NCI-H748 treated with DMSO at 0.1 percent for 48 hours (cell line): ENCODE data around the gene HEG1.

ENCODE experiments used
- DNase-seq: peaks from one replicate; lab custom pipeline; 2025; lab: John Stamatoyannopoulos, UW

HEG1 gene

DNA sequence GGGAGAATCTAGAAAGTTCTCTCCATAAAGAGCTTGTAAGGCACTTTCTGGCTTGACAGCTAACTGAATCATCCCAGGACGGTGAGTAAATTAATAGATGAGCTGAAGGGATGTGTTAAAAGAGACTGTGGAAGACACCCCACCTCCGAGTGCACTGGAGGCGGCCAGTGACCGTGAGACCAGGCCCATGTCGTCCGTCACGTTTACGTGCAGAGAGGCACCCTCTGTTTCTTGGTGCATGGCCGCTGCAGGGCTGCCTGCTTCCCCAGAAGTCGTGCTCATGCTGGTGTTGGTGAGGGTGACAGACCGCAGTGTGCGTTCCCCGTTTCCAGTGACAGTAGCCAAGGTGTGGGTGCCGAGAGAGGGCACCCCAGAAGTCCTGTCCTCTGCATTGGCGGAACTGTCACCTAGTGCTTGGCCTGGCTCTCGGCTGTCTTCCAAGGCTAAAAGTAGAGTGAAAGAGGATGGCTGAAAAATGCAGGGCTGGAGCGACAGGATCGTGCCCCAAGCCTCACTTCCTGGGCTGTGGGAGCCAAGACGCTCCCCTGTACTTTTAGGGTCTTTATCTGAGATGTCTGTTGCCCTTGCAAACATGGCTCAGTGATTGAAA, 41.1 kb downstream of the HEG1 start:
- no peak for DNase-seq

DNA sequence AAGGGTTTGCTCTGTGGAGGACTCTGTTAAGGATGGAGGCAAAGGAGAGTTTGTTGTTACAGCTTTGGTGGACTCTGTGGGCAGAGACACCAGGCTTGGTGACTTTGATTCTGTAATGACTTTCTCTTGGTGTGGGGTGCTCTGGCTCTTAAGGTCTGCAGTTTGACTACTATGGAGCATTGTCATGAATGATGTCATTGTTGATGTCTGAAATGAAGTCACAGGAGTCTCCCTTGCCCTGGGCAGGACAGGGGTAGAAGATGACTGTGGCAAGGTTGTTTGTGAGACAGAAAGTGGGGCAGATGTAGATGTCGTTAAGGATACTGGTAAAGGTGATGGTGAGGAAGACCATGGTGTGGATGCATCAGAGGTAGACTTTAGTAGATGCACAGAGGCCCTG, 42.7 kb downstream of the HEG1 start:
- DNase-seq: no peak

DNA sequence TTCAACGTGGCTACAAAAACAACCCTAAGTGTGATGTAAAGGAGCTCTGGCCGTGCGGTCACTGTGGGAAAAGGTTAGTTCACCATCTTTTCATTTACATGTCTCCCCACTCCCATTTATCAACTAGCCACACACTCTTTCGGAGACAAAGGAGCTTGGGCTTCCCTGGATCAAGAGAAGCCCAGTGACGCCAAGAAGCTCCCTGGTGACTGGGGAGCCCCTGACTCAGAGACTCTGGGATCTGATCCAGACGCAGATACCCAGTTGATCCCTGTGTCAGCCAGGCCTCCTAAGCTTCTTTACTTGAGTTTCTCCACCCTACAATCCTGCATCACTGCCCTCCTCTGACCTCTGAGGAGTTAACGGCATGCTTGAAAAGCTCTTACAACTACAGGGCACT, 43.9 kb downstream of the HEG1 start:
- DNase-seq: no peak

DNA sequence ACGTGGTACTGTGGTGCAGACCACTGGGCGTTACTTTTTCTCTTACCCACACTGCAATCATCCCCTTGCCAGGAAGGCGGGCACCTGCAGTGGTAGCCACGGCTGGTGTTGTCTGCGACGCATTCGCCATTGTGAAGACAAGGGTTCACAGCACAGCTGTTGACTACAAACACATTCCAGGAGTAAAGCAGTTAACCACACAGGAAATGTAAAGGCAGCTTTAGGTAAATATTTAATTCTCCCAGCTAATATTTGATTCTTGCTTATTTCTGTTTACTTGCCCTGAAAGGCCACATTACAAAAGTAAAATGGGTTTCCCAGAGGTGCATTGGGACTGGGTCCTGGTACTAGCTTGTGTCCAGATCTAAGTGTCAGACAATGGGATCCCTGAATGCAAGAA, 45.4 kb downstream of the HEG1 start:
- no peak for DNase-seq

DNA sequence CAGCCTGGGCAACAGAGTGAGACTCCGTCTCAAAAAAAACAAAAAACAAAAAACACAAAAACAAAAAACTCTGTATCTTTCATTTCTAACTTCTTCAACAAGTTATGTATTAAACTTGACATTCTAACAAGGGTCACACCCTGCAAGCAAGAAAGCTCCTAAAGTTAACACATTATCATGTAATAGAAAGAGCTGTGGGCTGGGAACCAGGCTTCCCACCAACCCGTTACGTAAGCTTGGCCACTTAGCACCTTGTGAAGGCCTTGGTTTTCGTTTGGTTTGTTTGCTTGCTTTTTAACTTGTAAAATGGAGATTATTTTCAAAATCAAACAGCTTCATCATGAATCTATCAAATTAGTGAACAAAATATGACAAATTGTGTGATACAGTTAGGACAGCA, 47.0 kb downstream of the HEG1 start:
- DNase-seq: no peak

DNA sequence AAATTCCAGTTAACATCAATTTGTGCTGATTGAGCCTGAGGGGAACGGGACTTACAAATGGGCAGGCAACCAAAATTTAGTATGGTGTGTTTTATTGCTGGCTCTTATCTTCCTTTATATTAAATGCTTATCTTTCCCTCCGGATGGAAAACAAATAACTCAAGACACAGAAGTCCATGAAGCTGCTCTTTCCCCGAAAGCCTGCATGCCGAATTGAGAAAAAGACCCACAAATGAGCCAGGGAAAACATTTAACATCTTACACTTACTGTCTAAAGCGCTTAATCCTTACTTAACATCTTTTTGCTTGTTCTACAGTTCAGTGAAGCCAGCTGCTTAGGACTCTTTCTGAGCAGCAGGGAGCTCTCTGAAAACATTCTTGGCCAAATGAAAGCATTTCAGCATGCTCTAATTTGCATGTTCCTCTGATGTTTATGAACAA, 49.5 kb downstream of the HEG1 start:
- DNase-seq: no peak

DNA sequence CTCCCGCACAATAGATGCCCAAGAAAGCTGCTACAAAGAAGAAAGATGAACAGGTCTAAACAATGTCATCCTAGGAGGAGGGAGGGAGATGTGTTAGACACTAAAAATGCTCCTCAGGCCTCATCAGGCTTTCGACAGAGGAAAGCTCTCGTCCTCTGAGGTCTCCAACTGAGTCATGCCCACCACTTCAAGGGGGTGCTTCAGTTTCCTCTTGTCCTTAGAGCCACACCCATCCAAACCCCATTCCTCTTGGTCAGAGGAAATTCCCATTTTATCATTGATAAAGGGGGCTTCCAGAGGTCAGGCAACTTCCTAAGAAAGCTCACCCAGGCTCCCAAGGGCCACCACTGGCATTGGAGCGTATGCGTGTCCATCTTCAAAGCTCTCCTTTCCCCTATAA, 50.1 kb downstream of the HEG1 start:
- no peak for DNase-seq

DNA sequence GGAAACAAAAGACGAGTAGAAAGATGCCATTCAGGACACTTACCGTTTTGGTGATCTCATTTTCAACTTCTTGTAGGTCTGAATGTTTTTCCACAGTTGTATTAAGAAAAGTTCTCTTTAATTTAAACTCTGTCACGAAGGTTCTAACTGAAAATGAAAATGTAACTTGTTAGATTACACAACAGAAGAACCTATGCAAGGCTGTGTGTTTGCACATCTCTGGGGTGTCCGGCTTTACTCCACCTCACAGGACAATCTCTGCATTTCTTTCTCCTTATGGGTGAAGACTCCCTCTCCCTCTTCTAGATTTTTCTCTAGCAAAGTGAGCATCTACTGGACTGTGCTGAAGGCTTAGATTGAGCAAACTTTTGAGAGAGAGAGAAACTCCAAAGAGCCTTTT, 50.6 kb downstream of the HEG1 start:
- no peak for DNase-seq

DNA sequence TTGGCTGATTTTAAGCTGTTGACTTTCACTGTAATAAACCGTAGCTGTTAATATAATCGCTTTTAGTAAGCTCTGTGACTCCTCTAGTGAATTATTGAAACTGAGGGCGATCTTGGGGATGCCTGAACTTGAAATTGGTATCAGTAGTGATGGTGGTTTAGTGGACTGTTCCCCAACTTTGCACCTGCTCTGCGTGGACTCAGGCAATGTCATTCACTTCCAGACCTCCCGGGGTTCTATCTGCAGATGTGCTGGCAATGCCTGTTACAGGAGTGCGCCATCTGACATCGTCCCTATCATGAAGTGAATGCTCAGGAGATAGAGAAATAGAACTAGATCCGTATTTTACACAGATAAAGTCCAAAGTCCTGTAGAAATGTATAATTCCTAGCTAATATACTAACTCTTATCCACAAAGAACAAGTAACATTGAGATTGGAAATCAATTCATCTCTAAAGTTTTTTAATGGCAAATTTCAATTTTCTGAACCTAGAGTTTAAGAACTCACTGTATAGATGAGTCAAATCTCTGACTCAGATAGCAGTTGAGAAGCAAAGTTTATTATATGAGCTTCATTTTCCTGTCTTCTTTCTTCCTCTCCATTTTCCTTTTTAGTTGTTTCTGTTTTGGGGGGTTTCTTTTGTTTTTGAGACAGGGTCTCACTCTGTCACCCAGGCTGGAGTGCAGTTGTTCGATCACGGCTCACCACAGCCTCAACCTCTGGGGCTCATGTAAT, 51.8 kb downstream of the HEG1 start:
- no peak for DNase-seq

DNA sequence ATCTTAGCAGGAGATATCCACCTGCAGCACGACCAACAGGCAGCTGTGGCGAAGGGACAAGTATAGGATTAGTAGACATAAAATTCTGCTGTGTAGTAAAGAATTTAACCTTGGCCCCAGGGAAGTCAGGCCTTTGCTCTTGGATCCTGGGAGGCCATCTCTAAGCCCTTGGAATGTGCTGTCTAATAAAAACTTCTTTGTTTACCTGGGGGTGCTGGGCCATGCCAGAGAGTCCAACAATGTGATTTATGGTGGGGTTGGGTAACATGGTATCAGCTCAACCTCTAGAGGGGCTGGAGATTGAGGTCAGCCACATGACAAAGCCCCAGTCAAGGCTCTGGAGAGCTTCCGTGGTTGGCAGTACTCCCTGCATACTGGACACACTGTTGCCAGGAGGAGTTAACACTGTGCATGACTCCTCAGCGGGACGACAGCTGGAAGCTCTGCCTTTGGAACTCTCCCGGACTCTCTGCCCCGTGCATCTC, 52.4 kb downstream of the HEG1 start:
- DNase-seq: no peak

DNA sequence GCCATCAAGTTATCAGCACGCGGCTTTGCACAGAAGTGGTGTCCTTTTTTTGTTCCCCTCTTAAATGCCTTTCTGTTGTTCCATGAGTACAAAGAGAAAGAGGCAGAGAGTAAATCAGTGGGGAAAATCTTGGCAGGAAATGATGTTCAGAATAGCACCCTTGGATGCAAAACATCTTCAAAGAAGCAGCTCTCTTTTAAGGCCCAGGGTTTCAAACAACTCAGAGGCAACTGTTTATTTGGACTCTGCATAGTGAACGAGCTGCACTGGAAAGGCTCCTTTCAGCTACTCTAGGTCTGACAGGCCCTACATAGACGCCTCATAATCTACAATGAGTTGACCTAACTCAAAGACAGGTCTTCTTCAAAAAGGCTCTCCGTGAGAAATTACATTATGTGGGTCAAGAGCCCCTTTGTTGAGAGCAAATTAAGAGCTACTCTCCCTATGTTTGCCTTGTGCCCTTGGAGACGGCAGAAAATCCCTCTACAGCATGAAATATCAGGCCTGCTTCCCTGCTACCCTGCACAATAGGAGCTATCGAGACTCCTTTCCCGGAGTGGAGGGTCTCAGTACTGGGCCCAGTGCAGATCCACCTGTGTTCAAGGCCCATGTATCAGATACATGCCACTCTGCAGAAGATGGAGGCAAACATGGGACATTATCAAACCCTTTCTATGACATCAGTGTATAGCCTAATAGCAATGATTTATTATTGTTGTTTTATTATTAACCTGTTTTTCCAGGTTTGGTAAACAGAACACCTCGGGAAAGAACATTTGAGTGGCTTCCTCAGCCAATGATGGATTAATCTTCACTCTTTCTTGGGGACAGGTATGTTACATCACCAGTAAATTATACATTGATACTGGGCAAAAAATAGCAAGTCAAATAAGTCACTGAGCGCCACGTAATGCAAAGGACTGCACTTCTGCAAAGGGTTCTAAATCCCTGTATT, 53.1 kb downstream of the HEG1 start:
- no peak for DNase-seq

DNA sequence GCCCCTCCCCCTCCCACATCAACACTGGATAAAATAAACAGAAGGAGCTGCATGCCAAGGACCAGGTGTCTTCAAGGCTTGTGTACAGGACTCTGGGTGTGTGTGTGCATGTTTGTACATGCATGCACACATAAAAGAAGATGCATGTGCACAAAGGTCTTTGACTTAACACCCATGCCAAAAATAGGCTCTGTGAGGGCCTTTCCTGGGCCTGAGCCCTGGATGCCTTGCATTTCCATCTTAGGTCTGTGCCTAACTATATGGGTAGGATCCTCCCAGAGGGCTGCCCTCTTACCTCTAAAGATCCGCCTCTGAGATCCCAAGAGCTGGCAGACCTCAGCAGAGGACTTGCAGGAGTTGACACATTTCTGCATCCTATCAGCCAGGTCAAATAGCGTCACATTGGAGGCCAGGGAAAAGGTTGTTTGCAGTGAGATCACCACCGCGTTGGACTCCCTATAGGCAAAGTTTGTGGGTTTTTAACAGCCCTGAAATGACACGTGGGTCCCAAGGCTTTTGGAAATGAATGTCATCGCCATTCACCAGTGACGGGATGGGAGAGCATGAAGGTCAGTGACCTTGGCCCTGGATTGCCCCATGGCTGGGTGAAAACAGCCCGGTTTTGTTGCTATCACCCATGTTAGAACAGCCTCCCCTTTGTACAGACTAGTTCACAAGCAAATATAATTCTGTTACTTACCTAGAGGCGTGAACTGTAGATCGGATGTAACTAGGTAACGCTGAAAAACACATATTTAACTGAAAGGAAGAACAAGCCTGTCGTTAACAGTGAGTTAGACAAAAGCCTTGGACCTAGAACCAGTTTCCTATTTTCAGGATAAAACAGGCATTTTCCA, 54.0 kb downstream of the HEG1 start:
- DNase-seq: no peak

DNA sequence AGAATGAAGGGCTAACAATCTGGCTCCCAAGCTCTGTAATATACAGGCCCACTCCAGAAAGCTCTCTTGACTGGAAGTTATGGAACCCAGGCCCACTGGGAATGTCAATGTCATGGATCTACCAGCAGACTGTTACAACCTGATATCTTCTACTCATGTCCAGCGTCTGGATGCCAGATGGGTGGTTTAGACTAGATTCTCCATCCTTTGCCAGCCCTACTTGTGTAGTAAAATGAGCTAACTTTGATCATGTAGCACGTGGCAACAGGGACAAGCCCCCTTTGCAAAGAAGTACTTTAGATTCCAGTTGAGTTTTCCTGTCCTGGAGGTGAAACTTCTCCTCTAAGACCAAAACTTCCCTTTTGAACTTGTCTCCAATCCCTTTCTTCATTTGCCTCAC, 55.1 kb downstream of the HEG1 start:
- no peak for DNase-seq

DNA sequence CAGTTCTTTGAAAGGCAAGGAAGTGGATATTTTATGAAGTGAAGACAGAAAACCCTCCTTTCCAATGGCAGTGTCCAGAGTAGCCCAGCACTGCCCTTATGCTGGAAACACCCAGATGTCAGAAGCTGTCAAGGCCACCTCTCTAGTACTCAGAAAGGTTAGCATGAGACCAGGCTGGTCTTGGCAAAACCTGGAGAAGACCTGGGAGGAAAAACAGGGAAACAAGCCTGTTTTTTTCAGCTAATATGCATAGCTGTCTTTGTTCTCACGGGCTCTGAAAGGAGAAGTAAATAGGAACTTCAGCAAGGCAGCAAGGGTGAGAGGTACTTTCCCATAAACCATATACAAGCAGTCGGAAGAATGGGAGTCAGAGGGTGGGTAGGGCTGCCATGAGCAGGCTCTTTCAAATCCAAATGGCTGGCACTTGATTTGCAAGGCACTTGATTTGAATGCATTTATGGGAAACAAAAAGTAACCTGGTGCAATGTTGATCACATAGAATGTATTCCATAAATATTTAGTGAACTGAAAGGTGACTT, 55.8 kb downstream of the HEG1 start:
- no peak for DNase-seq

DNA sequence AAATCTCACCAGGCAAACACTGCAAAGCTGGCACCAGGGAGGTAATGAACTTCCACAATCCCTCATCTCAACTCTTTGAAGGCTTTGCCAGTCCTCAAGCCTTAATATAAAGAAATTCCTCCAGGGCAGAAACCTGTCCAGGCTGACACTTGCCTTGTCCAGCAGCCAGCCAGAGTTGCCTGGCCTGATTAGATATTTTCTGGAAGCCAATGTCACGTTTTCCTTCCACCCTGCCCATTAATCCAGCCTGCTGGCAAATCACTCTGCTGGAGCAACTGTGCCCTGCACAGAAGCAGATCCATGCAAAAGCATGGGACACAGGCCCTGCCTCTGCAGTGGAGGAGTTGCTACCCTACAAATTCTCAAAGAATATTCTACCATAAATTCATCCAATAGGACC, 56.5 kb downstream of the HEG1 start:
- no peak for DNase-seq

DNA sequence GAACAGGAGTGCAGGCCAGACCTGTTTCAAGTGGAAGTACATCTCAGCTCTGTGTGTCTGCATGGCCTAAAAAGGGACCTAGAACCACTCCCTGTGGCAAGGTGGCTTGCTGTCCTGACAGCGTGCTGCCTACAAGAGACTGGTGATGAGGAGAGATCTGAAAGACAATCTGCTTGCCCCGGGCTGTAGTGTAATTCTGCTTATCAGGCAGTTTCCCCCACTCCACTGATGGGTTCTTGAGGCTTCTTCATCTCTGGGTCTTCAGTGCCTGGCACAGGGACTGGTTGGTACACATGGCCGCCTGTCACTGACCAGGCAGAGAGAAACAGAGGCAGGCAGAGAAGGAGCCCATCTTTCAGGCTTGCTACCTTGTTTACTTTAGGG, 57.6 kb downstream of the HEG1 start:
- no peak for DNase-seq

DNA sequence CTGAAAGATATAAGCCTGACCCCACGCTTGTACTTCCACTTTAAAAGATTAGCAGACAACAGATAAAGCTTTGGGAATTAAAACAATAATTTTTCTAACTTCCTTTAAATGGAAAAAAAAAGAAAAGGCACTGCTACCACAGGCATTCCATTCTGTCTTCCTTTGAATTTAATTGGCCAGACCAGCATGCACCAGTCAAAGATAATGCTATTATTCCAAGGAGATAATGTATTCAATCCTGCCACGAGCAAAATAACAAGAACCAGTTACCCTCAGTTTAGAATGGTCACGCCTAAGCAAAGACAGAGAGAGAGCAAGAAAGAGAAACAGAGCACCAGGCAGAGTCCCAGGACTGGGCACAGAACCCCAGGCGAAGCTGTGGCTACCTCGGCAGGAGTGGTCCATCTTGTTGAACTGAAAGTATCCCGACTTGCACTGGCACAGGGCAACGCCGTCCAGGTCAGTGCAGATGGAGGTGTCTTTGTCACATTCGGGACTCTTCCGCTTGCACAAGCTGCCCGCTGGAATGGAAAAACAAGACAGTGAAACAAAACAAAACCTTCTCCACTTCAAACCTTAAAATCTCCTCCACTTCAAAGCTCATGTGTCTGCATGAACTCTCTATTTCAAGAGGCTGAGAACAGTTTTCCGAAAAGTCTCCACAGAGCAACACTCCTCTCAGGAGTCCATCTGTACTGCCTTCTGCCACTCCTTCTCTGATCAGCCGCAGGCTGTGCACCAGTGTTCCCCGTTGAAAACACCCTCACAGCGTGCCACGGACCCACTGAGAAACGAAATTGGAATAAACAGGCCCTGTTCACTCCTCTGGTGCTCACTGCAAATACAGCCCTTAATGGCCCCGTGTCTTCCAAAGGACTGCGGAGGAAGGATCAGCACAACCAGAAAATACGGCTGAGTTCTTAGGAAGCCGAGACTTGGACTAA, 58.2 kb downstream of the HEG1 start:
- no peak for DNase-seq

DNA sequence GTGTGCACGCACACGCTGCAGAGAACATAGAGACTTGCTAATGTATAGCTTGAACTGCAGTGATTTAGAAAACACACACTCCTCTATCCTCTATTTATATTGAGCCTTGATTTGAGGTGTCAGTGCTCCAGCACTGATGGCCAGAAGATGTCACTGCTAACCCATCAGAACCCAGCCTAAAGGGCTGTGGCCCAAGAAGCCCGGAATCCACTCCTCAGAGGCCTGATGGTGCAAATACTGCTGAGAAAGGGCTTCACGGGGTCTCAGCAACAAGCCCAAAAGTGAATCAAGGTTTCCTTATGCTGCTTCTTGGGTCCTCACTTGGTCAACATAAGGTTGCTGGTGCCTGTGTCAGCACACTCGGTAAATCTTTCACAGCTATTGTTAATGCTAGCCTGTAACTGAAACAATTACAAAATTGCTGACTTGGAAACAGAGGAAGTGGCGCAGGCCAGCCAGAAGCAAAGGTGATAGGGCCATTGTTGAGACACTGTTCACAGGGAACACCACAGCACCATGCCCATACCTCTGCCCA, 60.3 kb downstream of the HEG1 start:
- DNase-seq: no peak

DNA sequence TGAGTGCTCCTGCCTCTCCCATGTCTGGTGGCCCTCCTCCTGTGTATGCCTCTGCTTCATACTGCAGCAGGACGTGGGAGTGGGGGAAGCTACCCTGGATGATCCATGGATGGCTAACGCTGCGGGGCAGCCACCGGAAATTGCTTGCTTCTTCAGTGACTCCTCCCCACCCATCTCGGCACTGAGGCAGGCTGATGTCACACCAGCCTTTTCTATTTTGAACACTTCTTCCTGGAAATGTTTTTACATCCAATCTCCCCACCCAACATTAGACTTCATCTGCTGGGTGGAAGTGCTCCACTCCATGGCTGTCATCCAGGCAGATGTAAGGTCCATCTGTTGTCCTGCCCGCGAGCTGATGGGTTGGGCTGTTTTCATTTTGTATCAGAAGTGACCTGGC, 62.3 kb downstream of the HEG1 start:
- no peak for DNase-seq

DNA sequence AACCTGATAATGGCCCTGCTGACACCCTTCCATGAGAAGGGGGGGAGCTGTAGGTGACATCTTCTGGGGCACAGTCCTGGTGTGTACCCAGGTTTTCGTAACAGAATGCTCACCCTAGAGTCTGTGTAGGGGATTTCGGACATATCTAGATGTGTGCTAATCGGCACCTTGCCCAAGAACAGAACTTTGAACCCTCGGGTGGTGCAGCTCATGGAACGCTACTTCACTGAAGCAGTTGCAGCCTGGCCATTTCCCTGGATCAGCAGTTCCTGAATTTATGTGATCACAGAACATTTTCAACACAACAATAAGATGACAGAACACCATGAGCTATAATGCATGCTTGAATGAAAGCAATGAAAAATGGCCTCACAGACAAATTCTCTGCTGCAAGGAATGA, 63.8 kb downstream of the HEG1 start:
- no peak for DNase-seq
